HL-60 (cell line): ENCODE measurements around the gene SFI1. TPM values are rescaled to one million over a fixed set of nuclear protein-coding genes. Genes with fewer than 3 reads are reported as not detected.

Source experiments
- DNase-seq, 2 experiments: peaks; one replicate each; pipeline ENCODE4 v3.0.0-alpha.2; 2010 to 2020; ENCODE audit warnings: low read depth in 1 of 2, low spot score in 1 of 2
- H3K27ac ChIP-seq: fragments of 250-450 bp; sonication (Bioruptor Pico); replicated peaks from 2 replicates; pipeline ENCODE4 v1.5.1; 2020; ENCODE audit warnings: mild to moderate bottlenecking, moderate library complexity
- H3K27me3 ChIP-seq: fragments of 250-450 bp; sonication (Bioruptor Pico); 2 replicates; pipeline ENCODE4 v1.5.1; 2021; ENCODE audit warnings: mild to moderate bottlenecking, moderate library complexity; ENCODE audit not compliant: insufficient read depth, poor library complexity, severe bottlenecking
- H3K4me3 ChIP-seq: replicated peaks from 2 replicates; pipeline ENCODE4 v1.5.1; 2011; ENCODE audit warnings: mild to moderate bottlenecking, control low read depth, low read length; ENCODE audit not compliant: insufficient read depth
- CTCF ChIP-seq: IDR thresholded peaks from one replicate; pipeline ENCODE4 v1.5.1; 2011; ENCODE audit warnings: low read length, control low read depth, inconsistent platforms; ENCODE audit not compliant: insufficient read depth
- GABPA ChIP-seq: IDR thresholded peaks from 2 replicates; pipeline ENCODE4 v1.6.1; 2012; ENCODE audit warnings: low read depth
- POLR2AphosphoS5 ChIP-seq: IDR thresholded peaks from 2 replicates; pipeline ENCODE4 v1.6.1; 2012; ENCODE audit warnings: low read depth
- REST ChIP-seq: IDR thresholded peaks from 2 replicates; pipeline ENCODE4 v1.6.1; 2012; ENCODE audit warnings: low read depth; ENCODE audit not compliant: insufficient replicate concordance
- SPI1 ChIP-seq: IDR thresholded peaks from 2 replicates; pipeline ENCODE4 v1.6.1; 2012; ENCODE audit warnings: low read depth, mild to moderate bottlenecking, borderline replicate concordance
- microRNA-seq: library from miRNA; unstranded; fragments of <30 nt; microRNA quantifications from one replicate; pipeline ENCODE4, GENCODE V29; 2018

The SFI1 gene

GRCh38 chr22:31661851-31662667 is 165.7 kb downstream of the SFI1 start, which contains the start of gene PISD:
TSS of gene PISD (minus strand) at chr22:31662215. CDS start at chr22:31662208, 7 bp downstream.
- TF ChIP-seq POLR2AphosphoS5: peak; percentile 88
- TF ChIP-seq GABPA: no peak
- TF ChIP-seq REST: peak; percentile 57
- TF ChIP-seq CTCF: no peak
- Histone ChIP-seq H3K27me3 (no peaks in the 10 kb centered on the region), H3K4me3 (peak within 1 kb of the TSS; percentile 88), H3K27ac (peak within 1 kb of the TSS; percentile 70)
- peak; percentile 96 for DNase-seq

GRCh38 chr22:31662668-31663037 is 166.3 kb downstream of the SFI1 start:
- DNase-seq: no peak
- Histone ChIP-seq H3K4me3 (peak overlapping the region; percentile 88), H3K27ac (peak overlapping the region; percentile 70), H3K27me3 (no peaks in the 10 kb centered on the region)
- TF ChIP-seq CTCF (no peak), POLR2AphosphoS5 (no peak), REST (no peak), SPI1 (no peak), GABPA (no peak)

Small RNA genes lying within 50 kb of the gene (microRNA-seq; reads per million reads assigned to microRNA genes)
- gene MIR7109: not detected
